ENCODE results near the gene CFAP61. TPM values are rescaled to one million over a fixed set of nuclear protein-coding genes. Genes with fewer than 3 reads are reported as not detected.

CFAP61 gene, protein sequence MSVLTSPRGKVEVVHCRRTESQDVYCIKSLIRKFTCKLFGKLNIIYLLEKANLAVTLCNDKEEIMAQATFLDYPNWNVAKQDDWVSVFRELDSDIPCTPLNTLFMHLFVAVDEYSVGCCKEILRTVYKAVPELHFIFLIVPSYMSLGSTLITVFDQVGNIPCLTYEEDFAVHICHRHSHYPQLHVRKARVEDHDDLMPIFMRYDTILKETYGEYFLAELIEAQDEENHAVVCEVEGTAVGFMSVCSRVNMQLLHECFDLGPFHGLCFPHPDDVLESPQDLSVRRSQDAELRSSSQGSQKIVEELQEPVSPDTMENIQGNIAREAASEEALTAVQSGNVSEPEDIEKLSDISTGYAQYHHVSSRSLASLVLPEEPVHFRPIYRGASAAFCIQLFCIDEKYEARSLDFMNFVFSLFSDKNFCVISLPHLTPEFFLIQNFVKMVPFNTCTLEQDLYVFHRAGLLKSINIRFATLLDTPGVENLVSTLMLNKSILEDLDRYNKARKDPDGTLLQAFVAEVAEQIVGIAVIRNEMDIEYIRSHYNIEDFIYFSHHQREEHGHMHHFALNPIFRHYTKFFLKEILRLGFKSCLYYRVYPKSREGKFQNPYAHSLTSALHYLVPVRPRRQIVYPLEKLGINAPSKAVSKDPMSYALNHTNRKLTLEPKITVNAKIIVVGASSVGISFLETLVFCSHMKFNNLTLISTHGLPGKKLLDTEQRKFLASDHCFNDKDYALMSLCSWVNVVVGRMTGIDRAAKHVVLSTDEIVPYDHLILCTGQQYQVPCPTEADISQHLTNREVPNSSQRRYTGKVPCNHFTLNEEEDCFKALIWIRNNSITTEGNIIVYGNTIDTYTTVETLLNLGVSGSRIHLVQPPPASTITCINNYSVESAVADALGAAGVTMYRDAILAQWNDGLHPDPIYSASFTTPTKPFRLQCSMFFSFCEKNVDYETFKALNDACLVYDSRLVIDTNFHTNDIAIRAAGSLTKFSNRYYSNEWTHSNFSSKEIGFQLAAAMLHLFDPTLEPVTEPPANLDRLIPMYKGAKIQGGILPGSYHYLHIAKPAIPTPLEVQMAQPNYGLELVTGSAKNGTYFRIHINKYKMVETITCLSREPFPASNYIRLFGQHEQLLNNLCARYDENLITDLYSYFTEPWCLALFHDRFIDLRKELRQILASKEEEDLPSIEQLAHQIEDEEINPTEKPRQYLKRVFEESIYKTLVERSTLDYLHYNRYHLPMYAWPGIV
- not detected in 2 replicates for total RNA-seq

DNA sequence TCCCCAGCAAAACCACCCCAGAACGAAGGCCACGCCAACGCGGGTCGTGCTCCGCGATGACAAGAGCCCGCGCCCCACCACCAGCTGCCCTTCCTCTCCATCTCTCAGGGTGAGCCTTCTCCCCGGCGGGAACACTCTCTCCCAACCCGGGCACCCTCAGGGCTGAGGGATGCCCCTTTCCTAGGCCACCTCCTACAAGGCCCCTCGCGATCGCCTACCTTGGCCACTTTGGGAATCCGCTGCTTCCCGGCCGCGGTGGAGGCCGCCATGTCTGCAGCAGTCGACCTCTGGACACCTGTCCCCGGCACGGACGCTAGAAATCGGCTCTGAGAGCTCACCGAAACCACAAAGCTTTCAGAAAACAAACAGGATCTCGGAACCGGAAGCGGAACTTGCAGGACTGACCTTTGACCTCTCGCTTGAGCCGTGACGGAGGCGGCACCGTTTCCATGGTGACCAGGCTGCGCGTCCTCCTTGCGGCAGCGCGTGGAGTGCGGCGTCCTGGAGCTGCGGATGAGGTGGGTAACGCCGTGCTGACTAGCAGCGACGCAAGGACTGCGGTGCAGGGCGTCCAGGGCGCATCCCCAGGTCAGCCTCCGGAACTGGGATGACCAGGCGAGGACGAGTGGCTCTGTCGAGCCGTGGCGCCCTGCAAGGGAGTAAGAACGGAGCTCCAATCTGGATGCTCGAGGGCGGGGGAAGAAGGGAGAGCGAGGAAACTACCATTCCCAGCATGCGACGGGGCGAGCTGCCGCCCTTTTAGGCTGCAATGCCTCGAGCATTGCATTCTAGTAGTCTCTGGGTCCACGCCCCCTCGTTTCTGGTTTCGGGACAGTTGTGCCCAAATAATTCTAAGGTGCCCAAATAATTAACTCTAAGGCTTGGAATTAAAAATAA lies at the start of gene CFAP61, which contains the start of gene CRNKL1:
Gene CFAP61 (plus strand): TSS at position 459 of the 897 bp plus-strand sequence. CDS start 4,122 bp downstream, outside the sequence.
Gene CRNKL1 (minus strand): TSS at position 393 of the 897 bp plus-strand sequence. CDS start 124 bp downstream, at position 269.

DNA sequence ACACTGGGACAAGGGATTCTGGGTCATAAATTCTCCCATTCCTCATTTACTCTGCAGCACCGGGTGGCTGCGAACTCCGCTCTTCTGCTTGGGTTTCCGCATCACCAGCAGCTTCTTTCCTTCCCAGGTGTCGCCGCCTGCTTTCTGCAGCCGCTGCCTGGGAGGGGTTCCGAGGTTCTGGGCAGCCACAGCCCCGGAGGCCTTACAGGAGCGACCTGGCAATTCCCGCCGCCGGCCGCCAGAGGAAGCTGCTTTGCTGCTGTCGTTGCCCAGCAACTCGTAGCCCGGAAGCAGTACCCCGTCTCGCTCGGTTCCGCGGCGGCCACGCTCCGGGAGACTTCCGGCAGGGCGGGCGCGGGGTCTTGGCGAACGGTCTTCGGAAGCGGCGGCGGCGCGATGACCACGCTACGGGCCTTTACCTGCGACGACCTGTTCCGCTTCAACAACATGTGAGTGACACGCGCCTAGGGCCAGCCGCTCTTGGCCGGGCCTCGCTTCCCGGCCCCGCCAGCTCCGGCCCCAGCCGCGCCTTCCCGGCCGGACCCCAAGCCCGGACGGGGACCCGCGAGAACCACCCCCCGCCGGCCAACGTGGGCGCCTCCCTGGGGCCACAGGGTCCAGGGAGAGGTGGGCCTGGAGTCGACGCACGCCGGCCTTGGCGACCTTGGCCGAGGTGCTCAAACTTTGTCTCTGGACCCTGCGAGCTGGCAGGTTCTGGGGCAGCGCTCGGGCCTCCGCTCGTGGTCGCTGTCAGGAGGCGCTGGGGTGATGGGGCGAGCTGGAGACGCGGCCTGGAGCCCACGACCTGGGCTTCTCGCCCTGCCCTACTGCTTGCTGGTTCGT lies 35.1 kb upstream of the CFAP61 start, which contains the start of gene NAA20:
Gene NAA20 (plus strand): TSS at position 362 of the 843 bp plus-strand sequence. CDS start 35 bp downstream, at position 397.

DNA sequence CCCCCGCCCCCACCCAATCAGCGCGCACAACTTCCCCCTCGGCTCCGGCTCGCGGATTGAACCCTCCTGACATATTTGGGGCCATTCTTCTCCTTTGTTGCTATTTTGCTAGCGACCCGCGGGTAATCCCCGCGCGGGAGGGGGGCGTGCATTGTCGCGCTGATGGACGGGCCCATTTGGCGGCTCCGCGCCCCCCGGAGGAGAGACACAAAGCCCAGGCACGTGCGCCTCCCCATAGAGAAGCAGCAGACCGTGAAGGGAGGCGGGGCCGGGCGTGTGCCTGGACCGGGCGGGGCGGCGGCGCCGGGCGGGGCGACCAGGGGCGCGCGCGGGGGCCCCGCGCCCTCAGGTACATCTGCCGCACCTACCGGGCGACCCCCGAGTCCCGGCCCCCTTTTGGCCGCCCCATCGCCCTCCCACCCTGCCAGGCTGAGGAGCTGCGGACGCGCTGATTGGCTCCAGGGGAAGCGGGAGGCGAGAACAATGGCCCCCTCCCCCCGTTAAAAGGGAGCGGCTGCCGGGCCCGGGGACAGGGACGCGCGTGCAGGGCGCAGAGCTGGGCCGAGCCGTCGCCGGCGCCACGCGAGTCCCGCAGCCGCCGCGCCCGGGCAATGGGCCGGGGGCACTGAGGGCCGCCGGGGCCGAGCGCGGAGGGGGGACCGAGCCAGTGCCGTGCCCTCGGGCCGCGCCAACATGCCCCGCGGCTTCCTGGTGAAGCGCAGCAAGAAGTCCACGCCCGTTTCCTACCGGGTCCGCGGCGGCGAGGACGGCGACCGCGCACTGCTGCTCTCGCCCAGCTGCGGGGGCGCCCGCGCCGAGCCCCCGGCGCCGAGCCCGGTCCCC lies 315.5 kb downstream of the CFAP61 start, which contains the start of gene INSM1:
Gene INSM1 (plus strand): TSS at position 530 of the 843 bp plus-strand sequence. CDS start 164 bp downstream, at position 694.

Other genes starting within 250 kb of the CFAP61 start
- 58.7 and 69.5 TPM in 2 replicates for gene NAA20, start 35.2 kb upstream of the CFAP61 start, total RNA-seq
- 14.7 and 18.1 TPM in 2 replicates for gene CRNKL1, start 66 bp upstream of the CFAP61 start, total RNA-seq